GM12864 (cell line): ENCODE results near the gene TM9SF3.
"Not testable (repeated sequence)": the region's sequence is repeated elsewhere in the genome, so short reads cannot be mapped to it uniquely, and the experiment has no call there.

Source experiments
- DNase-seq: peaks from one replicate; pipeline ENCODE4 v3.0.0-alpha.2; 2011; ENCODE audit warnings: low read depth
- H3K4me3 ChIP-seq: 2 replicates; pipeline ENCODE4 v1.5.1; 2011; ENCODE audit warnings: mild to moderate bottlenecking, low read depth, low read length, control low read depth
- TF ChIP-seq, protein P1 (sequence below): IDR thresholded peaks from 2 replicates; pipeline ENCODE4 v1.5.1; 2011; ENCODE audit warnings: low read depth, mild to moderate bottlenecking, moderate library complexity, low read length, control low read depth, inconsistent platforms; ENCODE audit errors: missing control alignments

Gene TM9SF3

DNA sequence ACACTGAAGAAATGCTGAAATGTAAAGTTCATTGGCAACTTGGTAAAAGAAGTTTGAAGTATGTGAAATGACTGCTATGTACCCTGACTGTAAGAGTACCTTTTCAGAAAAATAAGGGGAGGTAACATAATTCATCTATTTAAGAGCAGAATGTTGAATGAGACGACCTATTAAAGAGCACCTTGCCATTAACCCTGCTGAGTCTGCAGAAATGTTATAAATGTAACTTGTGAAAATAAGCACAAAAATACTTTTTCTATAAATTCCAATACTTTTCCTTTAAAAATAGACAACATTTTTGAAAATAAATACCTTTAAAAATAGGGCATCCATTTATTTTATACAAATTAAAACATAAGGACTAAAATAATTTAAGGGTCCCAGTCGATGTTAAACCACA is 7.7 kb downstream of the TM9SF3 start:
- no peak overlapping the region for H3K4me3 ChIP-seq
- TF ChIP-seq, protein P1, sequence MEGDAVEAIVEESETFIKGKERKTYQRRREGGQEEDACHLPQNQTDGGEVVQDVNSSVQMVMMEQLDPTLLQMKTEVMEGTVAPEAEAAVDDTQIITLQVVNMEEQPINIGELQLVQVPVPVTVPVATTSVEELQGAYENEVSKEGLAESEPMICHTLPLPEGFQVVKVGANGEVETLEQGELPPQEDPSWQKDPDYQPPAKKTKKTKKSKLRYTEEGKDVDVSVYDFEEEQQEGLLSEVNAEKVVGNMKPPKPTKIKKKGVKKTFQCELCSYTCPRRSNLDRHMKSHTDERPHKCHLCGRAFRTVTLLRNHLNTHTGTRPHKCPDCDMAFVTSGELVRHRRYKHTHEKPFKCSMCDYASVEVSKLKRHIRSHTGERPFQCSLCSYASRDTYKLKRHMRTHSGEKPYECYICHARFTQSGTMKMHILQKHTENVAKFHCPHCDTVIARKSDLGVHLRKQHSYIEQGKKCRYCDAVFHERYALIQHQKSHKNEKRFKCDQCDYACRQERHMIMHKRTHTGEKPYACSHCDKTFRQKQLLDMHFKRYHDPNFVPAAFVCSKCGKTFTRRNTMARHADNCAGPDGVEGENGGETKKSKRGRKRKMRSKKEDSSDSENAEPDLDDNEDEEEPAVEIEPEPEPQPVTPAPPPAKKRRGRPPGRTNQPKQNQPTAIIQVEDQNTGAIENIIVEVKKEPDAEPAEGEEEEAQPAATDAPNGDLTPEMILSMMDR = no peak
- DNase-seq = no peak

DNA sequence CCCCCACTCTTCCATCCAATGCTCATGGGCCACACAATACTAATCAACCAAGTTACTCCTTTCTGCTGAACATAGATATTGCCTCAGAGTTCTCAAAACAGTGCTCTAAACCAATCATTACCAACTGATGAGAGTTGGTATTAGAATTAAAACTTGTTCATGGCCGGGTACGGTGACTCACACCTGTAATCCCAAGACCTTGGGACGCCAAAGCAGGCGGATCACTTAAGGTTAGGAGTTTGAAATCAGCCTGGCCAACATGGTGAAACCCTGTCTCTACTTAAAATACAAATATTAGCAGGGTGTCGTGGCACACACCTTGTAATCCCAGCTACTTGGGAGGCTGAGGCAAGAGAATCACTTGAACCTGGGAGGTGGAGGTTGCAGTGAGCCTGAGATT is 8.2 kb downstream of the TM9SF3 start:
- TF ChIP-seq, protein P1 = no peak
- DNase-seq = no peak
- H3K4me3 ChIP-seq = no peak overlapping the region

DNA sequence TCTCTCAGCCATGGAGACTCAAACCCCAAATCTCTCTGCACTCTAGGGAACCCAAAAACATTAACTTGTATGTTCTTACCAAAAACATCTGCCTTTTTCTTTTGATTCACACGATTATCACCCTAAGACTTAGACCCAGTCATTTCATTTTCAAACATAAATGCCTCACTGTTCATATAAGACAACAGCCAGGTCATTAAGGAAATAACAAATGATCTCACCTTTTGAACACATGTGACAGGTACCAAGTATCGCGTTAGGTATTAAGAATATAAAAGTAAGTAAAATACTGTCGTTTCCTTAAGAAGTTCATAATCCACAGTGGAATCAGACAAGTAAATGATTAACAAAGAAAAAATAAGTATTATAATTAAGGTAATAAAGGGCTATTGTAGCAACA is 8.8 kb downstream of the TM9SF3 start:
- TF ChIP-seq, protein P1 = no peak
- DNase-seq = no peak
- H3K4me3 ChIP-seq = no peak overlapping the region

DNA sequence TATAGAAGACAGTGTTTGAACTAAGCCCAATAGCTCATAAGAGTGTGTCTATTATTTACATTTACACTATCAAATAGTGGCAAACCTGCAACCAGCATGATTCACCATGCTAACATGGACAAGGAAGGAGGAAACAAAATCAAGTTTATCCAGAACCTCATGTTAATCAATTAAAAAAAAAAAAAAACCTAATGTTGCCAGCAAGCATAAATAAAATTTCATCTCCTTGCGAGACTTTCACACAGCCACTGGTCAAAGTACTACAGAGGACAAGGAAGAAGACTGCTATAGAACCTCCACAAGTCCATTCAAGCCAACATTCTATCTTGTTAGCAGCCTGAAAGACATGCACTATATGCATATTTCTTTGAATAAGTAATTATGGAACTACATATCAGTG is 9.7 kb downstream of the TM9SF3 start:
- no peak overlapping the region for H3K4me3 ChIP-seq
- DNase-seq = no peak
- TF ChIP-seq, protein P1 = no peak

DNA sequence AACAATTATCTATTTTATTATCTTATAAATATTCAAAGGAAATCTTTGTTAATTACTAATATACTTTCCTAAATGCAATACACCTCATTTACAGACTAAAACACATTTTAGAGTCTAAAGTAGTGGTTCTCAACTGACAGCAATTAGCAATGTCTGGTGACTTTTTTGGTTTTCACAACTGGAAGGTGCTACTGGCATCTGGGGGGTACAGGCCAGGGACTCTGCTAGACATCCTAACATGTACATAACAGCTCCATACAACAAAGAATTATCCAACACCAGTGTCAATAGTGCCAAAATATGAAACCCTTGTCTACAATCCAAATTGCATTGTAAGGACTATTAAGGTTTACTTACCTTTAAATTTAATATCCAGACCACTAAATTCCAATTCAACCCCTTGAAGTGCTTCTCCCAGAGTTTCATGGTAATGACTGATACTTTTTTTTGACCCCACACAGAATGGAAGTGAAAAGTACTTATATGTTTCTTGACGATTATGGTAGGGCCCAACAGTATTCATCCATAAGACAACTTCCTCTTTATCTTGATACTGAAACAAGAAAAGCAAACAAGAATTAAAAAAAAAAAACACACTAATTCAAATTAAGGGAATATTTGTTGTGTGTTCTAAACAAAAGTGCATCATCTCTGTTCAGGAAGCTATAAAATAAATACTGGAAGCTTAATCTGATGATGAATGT is 10.4 kb downstream of the TM9SF3 start:
- no peak overlapping the region for H3K4me3 ChIP-seq
- TF ChIP-seq, protein P1 = no peak
- no peak for DNase-seq

DNA sequence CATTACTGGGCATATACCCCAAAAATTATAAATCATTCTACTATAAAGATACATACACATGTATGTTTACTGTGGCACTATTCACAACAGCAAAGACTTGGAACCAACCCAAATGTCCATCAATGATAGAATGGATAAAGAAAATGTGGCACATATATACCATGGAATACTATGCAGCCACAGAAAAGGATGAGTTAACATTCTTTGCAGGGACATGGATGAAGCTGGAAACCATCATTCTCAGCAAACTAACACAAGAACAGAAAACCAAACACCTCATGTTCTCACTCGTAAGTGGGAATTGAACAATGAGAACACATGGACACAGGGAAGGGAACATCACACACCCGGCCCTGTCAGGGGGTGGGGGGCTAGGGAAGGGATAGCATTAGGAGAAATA is 12.2 kb downstream of the TM9SF3 start:
- H3K4me3 ChIP-seq, DNase-seq: not testable (repeated sequence)

DNA sequence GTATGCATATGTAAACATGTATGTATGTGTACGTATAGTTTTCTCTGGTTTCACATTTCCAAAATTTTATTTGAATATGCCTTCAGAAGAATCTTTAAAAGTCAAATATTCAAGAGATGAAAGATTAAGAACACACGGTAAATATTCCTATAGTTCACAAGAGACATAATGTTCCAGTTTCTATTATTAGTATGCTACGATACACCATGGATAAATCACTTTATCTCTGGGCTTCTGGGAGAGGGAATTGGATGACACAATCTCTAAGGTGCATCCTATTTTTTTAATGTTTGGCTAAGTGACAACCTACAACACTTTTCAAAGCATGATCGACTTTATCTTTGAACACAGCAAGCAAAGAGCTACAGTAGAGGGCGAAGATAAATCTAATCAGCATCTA is 13.8 kb downstream of the TM9SF3 start:
- H3K4me3 ChIP-seq = no peak overlapping the region
- TF ChIP-seq, protein P1 = no peak
- no peak for DNase-seq
